ENCODE measurements around the gene MLLT1.

DNA sequence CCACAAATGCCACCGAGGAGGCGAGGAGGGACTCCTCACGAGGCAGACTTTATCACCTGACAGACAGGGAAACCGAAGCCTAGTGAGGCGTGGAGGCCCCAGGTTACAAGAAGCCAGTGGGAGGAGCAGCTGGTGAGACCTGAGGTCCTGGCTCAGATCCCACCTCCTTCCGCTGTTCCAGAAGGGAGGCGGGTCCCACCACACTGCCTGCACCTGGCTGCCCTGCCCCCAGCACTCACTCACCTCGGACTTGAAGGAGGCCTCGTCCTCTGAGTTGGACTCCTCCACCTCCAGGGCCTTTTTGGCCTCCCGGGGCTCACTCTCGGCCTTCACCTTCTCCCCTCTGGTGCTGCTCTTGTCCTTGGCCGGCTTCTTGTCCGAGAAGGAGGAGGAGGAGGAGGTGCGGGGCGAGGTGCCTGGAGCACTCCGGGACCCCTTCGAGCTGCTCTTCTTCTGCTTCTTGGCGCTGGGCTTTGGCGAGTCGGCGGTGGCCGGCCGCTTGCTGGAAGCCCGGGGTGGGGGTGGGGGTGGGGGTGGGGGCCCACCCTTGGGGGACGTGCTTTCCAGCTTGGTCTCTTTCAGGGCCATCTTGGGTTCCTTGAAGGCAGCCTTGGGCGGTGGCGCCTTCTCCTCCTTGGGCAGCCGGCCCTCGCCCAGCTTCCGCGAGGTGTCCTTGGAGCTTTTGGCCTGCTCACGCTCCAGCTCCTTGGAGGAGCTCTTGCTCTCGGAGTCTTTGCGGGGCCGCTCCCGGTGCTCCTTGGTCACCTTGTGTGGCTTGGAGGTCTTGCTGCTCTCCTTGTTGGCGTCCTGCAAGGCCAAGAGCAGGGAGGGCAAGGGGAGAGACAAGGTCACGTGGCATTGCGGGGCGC lies 57.7 kb downstream of the MLLT1 start:
- TF ChIP-seq, protein P1, sequence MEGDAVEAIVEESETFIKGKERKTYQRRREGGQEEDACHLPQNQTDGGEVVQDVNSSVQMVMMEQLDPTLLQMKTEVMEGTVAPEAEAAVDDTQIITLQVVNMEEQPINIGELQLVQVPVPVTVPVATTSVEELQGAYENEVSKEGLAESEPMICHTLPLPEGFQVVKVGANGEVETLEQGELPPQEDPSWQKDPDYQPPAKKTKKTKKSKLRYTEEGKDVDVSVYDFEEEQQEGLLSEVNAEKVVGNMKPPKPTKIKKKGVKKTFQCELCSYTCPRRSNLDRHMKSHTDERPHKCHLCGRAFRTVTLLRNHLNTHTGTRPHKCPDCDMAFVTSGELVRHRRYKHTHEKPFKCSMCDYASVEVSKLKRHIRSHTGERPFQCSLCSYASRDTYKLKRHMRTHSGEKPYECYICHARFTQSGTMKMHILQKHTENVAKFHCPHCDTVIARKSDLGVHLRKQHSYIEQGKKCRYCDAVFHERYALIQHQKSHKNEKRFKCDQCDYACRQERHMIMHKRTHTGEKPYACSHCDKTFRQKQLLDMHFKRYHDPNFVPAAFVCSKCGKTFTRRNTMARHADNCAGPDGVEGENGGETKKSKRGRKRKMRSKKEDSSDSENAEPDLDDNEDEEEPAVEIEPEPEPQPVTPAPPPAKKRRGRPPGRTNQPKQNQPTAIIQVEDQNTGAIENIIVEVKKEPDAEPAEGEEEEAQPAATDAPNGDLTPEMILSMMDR (conservative IDR thresholded peaks at IDR 0.05; ENCODE audit: low read depth, low read length): no peak
- TF ChIP-seq EZH2 (IDR thresholded peaks at IDR 0.05; ENCODE audit: borderline replicate concordance, low read depth, low read length, poor library complexity, severe bottlenecking): no peak
